GM12878 (cell line): ENCODE measurements around the gene FGFBP1. TPM values are rescaled to one million over a fixed set of nuclear protein-coding genes. Genes with fewer than 3 reads are reported as not detected.

Experiments
- ATAC-seq: fragments of 200-7000 bp; cut with Tn5 transposase; 3 replicates; pipeline ENCODE4 v1.9.1; 2020; ENCODE audit warnings: mild to moderate bottlenecking, moderate library complexity
- BruUV-seq: library from RNA; stranded (reverse); fragments of 400-500 nt; replicated peaks from 2 replicates; lab custom pipeline; 2021; lab: Mats Ljungman, UMichigan
- CTCF ChIA-PET: fragments of 300-600 bp; sonication (Branson Sonifier 250); formaldehyde crosslinking; extraction: SDS; loops from one replicate; lab custom pipeline; 2021; ENCODE audit warnings: inconsistent platforms; lab: Yijun Ruan, JAX
- POLR2A ChIA-PET: fragments of 350-600 bp; formaldehyde crosslinking; extraction: SDS; loops from one replicate; lab custom pipeline; 2021; ENCODE audit warnings: inconsistent platforms; lab: Charles Lee
- RAD21 ChIA-PET: fragments of 300-600 bp; sonication (Branson Sonifier 250); formaldehyde crosslinking; loops from one replicate; lab custom pipeline; 2023; ENCODE audit warnings: antibody characterized with exemption; ENCODE audit not compliant: unreplicated experiment; lab: Charles Lee
- SMC1A ChIA-PET: fragments of 300-600 bp; sonication (Branson Sonifier 250); formaldehyde crosslinking; loops from one replicate; lab custom pipeline; 2023; ENCODE audit not compliant: unreplicated experiment, uncharacterized antibody; lab: Charles Lee
- DNase-seq: peaks from one replicate; pipeline ENCODE4 v3.0.0-alpha.2; 2011; ENCODE audit warnings: low read depth, low spot score
- FAIRE-seq: peaks from 3 replicates; lab custom pipeline; 2011; peaks lifted over from hg19 to GRCh38; lab: Jason Lieb, UNC
- H2AFZ ChIP-seq: 2 replicates; pipeline ENCODE4 v1.6.0; 2011; ENCODE audit warnings: low read depth, low read length, control low read depth; ENCODE audit not compliant: control insufficient read depth
- H3K27ac ChIP-seq: 2 replicates; pipeline ENCODE4 v1.5.1; 2011; ENCODE audit warnings: control low read depth; ENCODE audit not compliant: control insufficient read depth, insufficient read depth
- H3K27me3 ChIP-seq, 2 experiments: replicated peaks in 1 of 2; 2 replicates each; pipeline versions ENCODE4 v1.6.0 to v1.6.1; 2011; ENCODE audit warnings: low read length in 1 of 2; ENCODE audit not compliant: control insufficient read depth in 2 of 2, insufficient read depth in 2 of 2
- H3K36me3 ChIP-seq, 2 experiments: 2 replicates each; pipeline ENCODE4 v1.5.1; 2011; ENCODE audit warnings: low read length in 1 of 2; ENCODE audit not compliant: control insufficient read depth in 2 of 2, insufficient read depth in 2 of 2
- H3K4me1 ChIP-seq: 2 replicates; pipeline ENCODE4 v1.6.1; 2011; ENCODE audit warnings: mild to moderate bottlenecking, low read length, moderate library complexity, mixed read lengths; ENCODE audit not compliant: control insufficient read depth, insufficient read depth
- H3K4me2 ChIP-seq: 2 replicates; pipeline ENCODE4 v1.6.0; 2011; ENCODE audit warnings: control low read depth; ENCODE audit not compliant: control insufficient read depth, insufficient read depth
- H3K4me3 ChIP-seq: fragments of 200-600 bp; sonication (generic); 2 replicates; pipeline ENCODE4 v1.5.1; 2016
- H3K79me2 ChIP-seq: 2 replicates; pipeline ENCODE4 v1.6.0; 2011; ENCODE audit warnings: low read length; ENCODE audit not compliant: control insufficient read depth, insufficient read depth
- H3K9ac ChIP-seq: 2 replicates; pipeline ENCODE4 v1.8.0; 2011; ENCODE audit warnings: low read length, control low read depth, mixed read lengths; ENCODE audit not compliant: control insufficient read depth, insufficient read depth
- H3K9me3 ChIP-seq: replicated peaks from 3 replicates; pipeline ENCODE4 v1.5.1; 2011; ENCODE audit warnings: mild to moderate bottlenecking, low read length; ENCODE audit not compliant: control insufficient read depth, insufficient read depth
- H4K20me1 ChIP-seq: 2 replicates; pipeline ENCODE4 v1.6.0; 2011; ENCODE audit not compliant: control insufficient read depth, insufficient read depth
- FOS ChIP-seq: IDR thresholded peaks from 3 replicates; pipeline ENCODE4 v1.6.1; 2011; ENCODE audit warnings: borderline replicate concordance; ENCODE audit not compliant: insufficient read length; ENCODE audit errors: extremely low read depth
- JUNB ChIP-seq: IDR thresholded peaks from 2 replicates; pipeline ENCODE4 v1.6.1; 2016; ENCODE audit warnings: antibody characterized with exemption, mild to moderate bottlenecking
- SIN3A ChIP-seq: IDR thresholded peaks from 2 replicates; pipeline ENCODE4 v1.6.1; 2012; ENCODE audit warnings: low read depth, low read length, improper control_type of control experiment
- WGBS: methylation state at CpG from one replicate; pipeline ENCODE4 v1.1.6; 2016; ENCODE audit warnings: low lambda C conversion rate; ENCODE audit not compliant: insufficient replicate concordance, insufficient coverage; ENCODE audit errors: missing lambda C conversion rate; 5-methylcytosine and 5-hydroxymethylcytosine counted together
- in situ Hi-C: fragments of 300-500 bp; cut with MboI; formaldehyde crosslinking; loops from 9 replicates; pipeline ENCODE4 v1.14.3; 2018; ENCODE audit warnings: mixed read lengths
- intact Hi-C: fragments of 100-400 bp; cut with micrococcal nuclease; formaldehyde crosslinking; loops from one replicate; pipeline ENCODE4 v1.14.2; 2022; ENCODE audit not compliant: unreplicated experiment
- polyA plus RNA-seq, 11 experiments: library from polyadenylated mRNA; depleted of rRNA in 4 of 11; unstranded in 6 of 11; stranded (reverse) in 5 of 11; fragments of >200 nt; fragmentation: Nextera tagmentation in 4 of 11; fragmentation: Illumina TruSeq in 1 of 11; extraction: Ambion mirVana in 4 of 11; extraction: Trizol in 1 of 11; gene quantifications; 1 replicate in 1 of 11; 2 replicates in 10 of 11; pipeline versions ENCODE4 v1.2.1 to v1.2.3, GENCODE V29; 2011 to 2016; ENCODE audit warnings: inconsistent platforms in 2 of 11, missing spikeins in 2 of 11, low read depth in 1 of 11
- total RNA-seq, 4 experiments: library from RNA; depleted of rRNA in 3 of 4; stranded (reverse); fragments of >200 nt in 3 of 4; fragmentation: Illumina TruSeq in 1 of 4; extraction: Trizol in 1 of 4; gene quantifications; 2 replicates each; pipeline versions ENCODE4 v1.2.1 to v1.2.3, GENCODE V29; 2013 to 2021
- TF ChIP-seq, protein P1 (sequence below): fragments of 450-650 bp; formaldehyde crosslinking; IDR thresholded peaks from 2 replicates; pipeline ENCODE4 v1.4.0; 2022; ENCODE audit warnings: mild to moderate bottlenecking, moderate library complexity
- TF ChIP-seq, protein P2 (sequence below): fragments of 150-350 bp; IDR thresholded peaks from 2 replicates; pipeline ENCODE4 v1.6.1; 2016; ENCODE audit warnings: low read depth, low read length
- TF ChIP-seq, protein P3 (sequence below): fragments of 450-650 bp; IDR thresholded peaks from 2 replicates; pipeline ENCODE4 v1.6.1; 2016; ENCODE audit warnings: mild to moderate bottlenecking, moderate library complexity, borderline replicate concordance
- TF ChIP-seq, protein P4 (sequence below): fragments of 450-650 bp; IDR thresholded peaks from 2 replicates; pipeline ENCODE4 v1.6.1; 2017; ENCODE audit warnings: mild to moderate bottlenecking

The FGFBP1 gene
- total and polyA plus RNA-seq, 10 of the 15 experiments (the other 5 are each of a cell fraction or from before 2014, with no cell fraction given): 0.09 to 0.11 (median 0.09) TPM; not detected in 7

DNA sequence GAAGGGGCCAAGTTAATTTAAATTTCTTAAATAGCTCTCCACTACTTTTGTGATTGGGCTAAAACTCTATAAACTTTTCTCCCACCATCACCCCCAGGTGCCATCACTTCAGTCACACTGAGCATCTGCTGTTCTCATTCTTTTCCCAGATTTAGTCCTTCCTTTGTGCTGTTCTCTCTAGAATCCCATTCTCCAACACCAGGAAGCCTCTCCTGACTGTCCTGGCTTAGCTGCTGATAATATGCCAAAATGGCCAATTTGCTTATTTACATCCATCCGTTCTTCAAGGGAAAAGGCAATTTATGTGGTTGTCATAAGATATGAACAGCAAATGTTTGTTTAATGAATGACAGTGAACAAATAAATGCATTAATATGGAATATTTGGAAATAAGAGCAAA, 44.1 kb downstream of the FGFBP1 start:
- H3K27ac ChIP-seq: no peak overlapping the region
- in situ Hi-C loops: no loop called here
- ChIA-PET SMC1A (interaction anchor here (1.1 to 4.0 kb wide), 2 partner anchors 11 to 17 kb away, joined by 5 to 26 read pairs; no protein-coding TSS in a partner anchor), CTCF (interaction anchor here (1.4 kb wide), 1 partner anchor 12 kb away, joined by 8 read pairs; no protein-coding TSS in a partner anchor), RAD21 (interaction anchor here (0.8 kb wide), 1 partner anchor 12 kb away, joined by 3 read pairs; no protein-coding TSS in a partner anchor), POLR2A (interaction anchor here (0.6 kb wide), 1 partner anchor 155 kb away, joined by 3 read pairs; no protein-coding TSS in a partner anchor)
- H3K4me3 ChIP-seq: no peak overlapping the region
- intact Hi-C loops: no loop called here
- FAIRE-seq (no peak), DNase-seq (no peak), ATAC-seq (no peak)
- peaks cover 2% of the 10 kb centered on the region; the same call in 1 of the 3 replicates for H3K9me3 ChIP-seq
- no peaks in the 10 kb centered on the region for H4K20me1 ChIP-seq
- TF ChIP-seq, protein P1, sequence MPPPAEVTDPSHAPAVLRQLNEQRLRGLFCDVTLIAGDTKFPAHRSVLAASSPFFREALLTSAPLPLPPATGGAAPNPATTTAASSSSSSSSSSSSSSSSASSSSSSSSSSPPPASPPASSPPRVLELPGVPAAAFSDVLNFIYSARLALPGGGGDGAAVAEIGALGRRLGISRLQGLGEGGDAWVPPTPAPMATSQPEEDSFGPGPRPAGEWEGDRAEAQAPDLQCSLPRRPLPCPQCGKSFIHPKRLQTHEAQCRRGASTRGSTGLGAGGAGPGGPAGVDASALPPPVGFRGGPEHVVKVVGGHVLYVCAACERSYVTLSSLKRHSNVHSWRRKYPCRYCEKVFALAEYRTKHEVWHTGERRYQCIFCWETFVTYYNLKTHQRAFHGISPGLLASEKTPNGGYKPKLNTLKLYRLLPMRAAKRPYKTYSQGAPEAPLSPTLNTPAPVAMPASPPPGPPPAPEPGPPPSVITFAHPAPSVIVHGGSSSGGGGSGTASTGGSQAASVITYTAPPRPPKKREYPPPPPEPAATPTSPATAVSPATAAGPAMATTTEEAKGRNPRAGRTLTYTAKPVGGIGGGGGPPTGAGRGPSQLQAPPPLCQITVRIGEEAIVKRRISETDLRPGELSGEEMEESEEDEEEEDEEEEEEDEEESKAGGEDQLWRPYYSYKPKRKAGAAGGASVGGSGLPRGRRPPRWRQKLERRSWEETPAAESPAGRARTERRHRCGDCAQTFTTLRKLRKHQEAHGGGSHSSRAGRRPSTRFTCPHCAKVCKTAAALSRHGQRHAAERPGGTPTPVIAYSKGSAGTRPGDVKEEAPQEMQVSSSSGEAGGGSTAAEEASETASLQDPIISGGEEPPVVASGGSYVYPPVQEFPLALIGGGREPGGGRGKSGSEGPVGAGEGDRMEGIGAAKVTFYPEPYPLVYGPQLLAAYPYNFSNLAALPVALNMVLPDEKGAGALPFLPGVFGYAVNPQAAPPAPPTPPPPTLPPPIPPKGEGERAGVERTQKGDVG (CRISPR knock-in tag): no peak
- no peak for TF ChIP-seq SIN3A
- TF ChIP-seq, protein P2, sequence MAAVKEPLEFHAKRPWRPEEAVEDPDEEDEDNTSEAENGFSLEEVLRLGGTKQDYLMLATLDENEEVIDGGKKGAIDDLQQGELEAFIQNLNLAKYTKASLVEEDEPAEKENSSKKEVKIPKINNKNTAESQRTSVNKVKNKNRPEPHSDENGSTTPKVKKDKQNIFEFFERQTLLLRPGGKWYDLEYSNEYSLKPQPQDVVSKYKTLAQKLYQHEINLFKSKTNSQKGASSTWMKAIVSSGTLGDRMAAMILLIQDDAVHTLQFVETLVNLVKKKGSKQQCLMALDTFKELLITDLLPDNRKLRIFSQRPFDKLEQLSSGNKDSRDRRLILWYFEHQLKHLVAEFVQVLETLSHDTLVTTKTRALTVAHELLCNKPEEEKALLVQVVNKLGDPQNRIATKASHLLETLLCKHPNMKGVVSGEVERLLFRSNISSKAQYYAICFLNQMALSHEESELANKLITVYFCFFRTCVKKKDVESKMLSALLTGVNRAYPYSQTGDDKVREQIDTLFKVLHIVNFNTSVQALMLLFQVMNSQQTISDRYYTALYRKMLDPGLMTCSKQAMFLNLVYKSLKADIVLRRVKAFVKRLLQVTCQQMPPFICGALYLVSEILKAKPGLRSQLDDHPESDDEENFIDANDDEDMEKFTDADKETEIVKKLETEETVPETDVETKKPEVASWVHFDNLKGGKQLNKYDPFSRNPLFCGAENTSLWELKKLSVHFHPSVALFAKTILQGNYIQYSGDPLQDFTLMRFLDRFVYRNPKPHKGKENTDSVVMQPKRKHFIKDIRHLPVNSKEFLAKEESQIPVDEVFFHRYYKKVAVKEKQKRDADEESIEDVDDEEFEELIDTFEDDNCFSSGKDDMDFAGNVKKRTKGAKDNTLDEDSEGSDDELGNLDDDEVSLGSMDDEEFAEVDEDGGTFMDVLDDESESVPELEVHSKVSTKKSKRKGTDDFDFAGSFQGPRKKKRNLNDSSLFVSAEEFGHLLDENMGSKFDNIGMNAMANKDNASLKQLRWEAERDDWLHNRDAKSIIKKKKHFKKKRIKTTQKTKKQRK: no peak
- TF ChIP-seq JUNB: no peak
- TF ChIP-seq, protein P3, sequence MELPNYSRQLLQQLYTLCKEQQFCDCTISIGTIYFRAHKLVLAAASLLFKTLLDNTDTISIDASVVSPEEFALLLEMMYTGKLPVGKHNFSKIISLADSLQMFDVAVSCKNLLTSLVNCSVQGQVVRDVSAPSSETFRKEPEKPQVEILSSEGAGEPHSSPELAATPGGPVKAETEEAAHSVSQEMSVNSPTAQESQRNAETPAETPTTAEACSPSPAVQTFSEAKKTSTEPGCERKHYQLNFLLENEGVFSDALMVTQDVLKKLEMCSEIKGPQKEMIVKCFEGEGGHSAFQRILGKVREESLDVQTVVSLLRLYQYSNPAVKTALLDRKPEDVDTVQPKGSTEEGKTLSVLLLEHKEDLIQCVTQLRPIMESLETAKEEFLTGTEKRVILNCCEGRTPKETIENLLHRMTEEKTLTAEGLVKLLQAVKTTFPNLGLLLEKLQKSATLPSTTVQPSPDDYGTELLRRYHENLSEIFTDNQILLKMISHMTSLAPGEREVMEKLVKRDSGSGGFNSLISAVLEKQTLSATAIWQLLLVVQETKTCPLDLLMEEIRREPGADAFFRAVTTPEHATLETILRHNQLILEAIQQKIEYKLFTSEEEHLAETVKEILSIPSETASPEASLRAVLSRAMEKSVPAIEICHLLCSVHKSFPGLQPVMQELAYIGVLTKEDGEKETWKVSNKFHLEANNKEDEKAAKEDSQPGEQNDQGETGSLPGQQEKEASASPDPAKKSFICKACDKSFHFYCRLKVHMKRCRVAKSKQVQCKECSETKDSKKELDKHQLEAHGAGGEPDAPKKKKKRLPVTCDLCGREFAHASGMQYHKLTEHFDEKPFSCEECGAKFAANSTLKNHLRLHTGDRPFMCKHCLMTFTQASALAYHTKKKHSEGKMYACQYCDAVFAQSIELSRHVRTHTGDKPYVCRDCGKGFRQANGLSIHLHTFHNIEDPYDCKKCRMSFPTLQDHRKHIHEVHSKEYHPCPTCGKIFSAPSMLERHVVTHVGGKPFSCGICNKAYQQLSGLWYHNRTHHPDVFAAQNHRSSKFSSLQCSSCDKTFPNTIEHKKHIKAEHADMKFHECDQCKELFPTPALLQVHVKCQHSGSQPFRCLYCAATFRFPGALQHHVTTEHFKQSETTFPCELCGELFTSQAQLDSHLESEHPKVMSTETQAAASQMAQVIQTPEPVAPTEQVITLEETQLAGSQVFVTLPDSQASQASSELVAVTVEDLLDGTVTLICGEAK: no peak
- no peak for TF ChIP-seq FOS
- TF ChIP-seq, protein P4, sequence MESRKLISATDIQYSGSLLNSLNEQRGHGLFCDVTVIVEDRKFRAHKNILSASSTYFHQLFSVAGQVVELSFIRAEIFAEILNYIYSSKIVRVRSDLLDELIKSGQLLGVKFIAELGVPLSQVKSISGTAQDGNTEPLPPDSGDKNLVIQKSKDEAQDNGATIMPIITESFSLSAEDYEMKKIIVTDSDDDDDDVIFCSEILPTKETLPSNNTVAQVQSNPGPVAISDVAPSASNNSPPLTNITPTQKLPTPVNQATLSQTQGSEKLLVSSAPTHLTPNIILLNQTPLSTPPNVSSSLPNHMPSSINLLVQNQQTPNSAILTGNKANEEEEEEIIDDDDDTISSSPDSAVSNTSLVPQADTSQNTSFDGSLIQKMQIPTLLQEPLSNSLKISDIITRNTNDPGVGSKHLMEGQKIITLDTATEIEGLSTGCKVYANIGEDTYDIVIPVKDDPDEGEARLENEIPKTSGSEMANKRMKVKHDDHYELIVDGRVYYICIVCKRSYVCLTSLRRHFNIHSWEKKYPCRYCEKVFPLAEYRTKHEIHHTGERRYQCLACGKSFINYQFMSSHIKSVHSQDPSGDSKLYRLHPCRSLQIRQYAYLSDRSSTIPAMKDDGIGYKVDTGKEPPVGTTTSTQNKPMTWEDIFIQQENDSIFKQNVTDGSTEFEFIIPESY: no peak
- WGBS: 84% methylated on average over 1 of the region's 1 CpG
- H3K4me1 ChIP-seq: peaks cover 13% of the 10 kb centered on the region; the same call in 1 of the 2 replicates
- no peak overlapping the region for H2AFZ ChIP-seq
- no peak overlapping the region for H3K4me2 ChIP-seq
- no peak overlapping the region for H3K9ac ChIP-seq
- H3K79me2 ChIP-seq: no peaks in the 10 kb centered on the region
- H3K27me3 ChIP-seq: no peaks in the 10 kb centered on the region
- BruUV-seq: no TSS peak
- H3K36me3 ChIP-seq: no peaks in the 10 kb centered on the region
